Body of pancreas (tissue), 4 donors: Measurements from ENCODE around the gene MICALL1.

Source experiments
- CTCF ChIP-seq, 7 experiments: fragments of 450-650 bp in 4 of 7; fragments of 200-600 bp in 3 of 7; sonication (generic) in 3 of 7; IDR thresholded peaks; one replicate each; pipeline ENCODE4 v1.5.1; 2016 to 2019; ENCODE audit warnings: antibody characterized with exemption in 7 of 7
- POLR2A ChIP-seq, 3 donors: fragments of 450-650 bp; IDR thresholded peaks; one replicate each; pipeline ENCODE4 v1.6.1; 2016; ENCODE audit warnings: antibody characterized with exemption in 3 of 3, mild to moderate bottlenecking in 2 of 3

GRCh38 chr22:37870273-37870672 is 35.8 kb upstream of the MICALL1 start:
- no peak for TF ChIP-seq CTCF (IDR thresholded peaks at IDR 0.05)
- TF ChIP-seq POLR2A (IDR thresholded peaks at IDR 0.05): no peak
